Measurements from ENCODE around the gene PTPRT. TPM values are rescaled to one million over a fixed set of nuclear protein-coding genes. Genes with fewer than 3 reads are reported as not detected.

Gene PTPRT
- total RNA-seq, 1 experiment from 2014 or later = 0.13 TPM

- H3K27ac Mint-ChIP-seq = no peak overlapping the region
- Histone ChIP-seq H4K20me1 (ENCODE audit: control insufficient read depth, insufficient read depth, insufficient read length) (no peaks in the 10 kb centered on the region), H3K27me3 (ENCODE audit: insufficient read depth, low read length) (no peaks in the 10 kb centered on the region), H3T11ph (ENCODE audit: low read length) (no peak overlapping the region), H3K9me3 (ENCODE audit: control insufficient read depth, low read depth, low read length) (peaks cover 12% of the 10 kb centered on the region), H4K8ac (replicated peaks; ENCODE audit: insufficient read length, low read depth, low read length) (no peak overlapping the region), H4K5ac (ENCODE audit: insufficient read length, low read depth, low read length) (no peak overlapping the region), H3K23me2 (ENCODE audit: insufficient read length, low read depth, low read length, poor library complexity, severe bottlenecking) (no peaks in the 10 kb centered on the region), H3K79me1 (ENCODE audit: insufficient read depth, low read depth, low read length, poor library complexity, severe bottlenecking) (no peaks in the 10 kb centered on the region), H2BK15ac (ENCODE audit: low read depth, low read length) (no peak overlapping the region), H2BK12ac (ENCODE audit: insufficient read length, low read depth, low read length) (no peak overlapping the region), H3K4me1 (ENCODE audit: insufficient read depth, low read length) (no peaks in the 10 kb centered on the region; the same call in 1 of the 2 replicates), H3K27ac (ENCODE audit: insufficient read length, low read depth, low read length) (no peak overlapping the region), H4K91ac (ENCODE audit: insufficient read length, low read depth, low read length) (no peak overlapping the region), H2AK5ac (ENCODE audit: insufficient read length, low read length) (no peak overlapping the region), H2BK5ac (ENCODE audit: insufficient read length, low read length) (no peak overlapping the region), H3K14ac (ENCODE audit: insufficient read depth, low read length) (no peak overlapping the region), H3K18ac (ENCODE audit: insufficient read length, low read depth, low read length) (no peak overlapping the region), H2BK20ac (ENCODE audit: low read depth, low read length, poor library complexity, severe bottlenecking) (no peak overlapping the region), H2AFZ (ENCODE audit: low read length) (no peak overlapping the region), H3K56ac (ENCODE audit: insufficient read length, low read depth, low read length) (no peak overlapping the region), H3K79me2 (ENCODE audit: insufficient read depth, low read length) (no peaks in the 10 kb centered on the region; the same call in 1 of the 2 replicates), H3K4ac (ENCODE audit: low read depth, low read length) (no peak overlapping the region), H3K9ac (ENCODE audit: extremely low read depth, insufficient read length, low read length) (no peak overlapping the region), H3K4me2 (ENCODE audit: insufficient read depth, insufficient read length, low read length) (no peak overlapping the region), H2BK120ac (ENCODE audit: low read depth, low read length, poor library complexity, severe bottlenecking) (no peak overlapping the region), H3K23ac (ENCODE audit: insufficient read length, low read depth, low read length) (no peak overlapping the region)
- H3K4me3 Mint-ChIP-seq = no peak overlapping the region
- H3K9me3 Mint-ChIP-seq = peaks cover 0 to 3% of the 10 kb centered on the region in 2 experiments; a peak in 1 of 5 replicates
- no peak for DNase-seq
- no peaks in the 10 kb centered on the region for H3K36me3 Mint-ChIP-seq (ENCODE audit: insufficient read depth in 1 of 3, low read depth in 3 of 3)
- no CpG with 5 or more reads among the region's 11 CpGs for WGBS (ENCODE audit: extremely low coverage, insufficient read length, low lambda C conversion rate)
- H3K4me1 Mint-ChIP-seq = peaks cover 0 to 2% of the 10 kb centered on the region in 2 experiments; a peak in 3 of 4 replicates
- TF ChIP-seq CTCF (conservative IDR thresholded peaks at IDR 0.05) = no peak
- peaks cover 16% of the 10 kb centered on the region for H3K27me3 Mint-ChIP-seq (ENCODE audit: low read depth)
Observed at GRCh38 chr20:42795111-42795695, 394.5 kb downstream of the PTPRT start.
